Retina (tissue), 1 donor: ENCODE results near the gene ANKRD12.

Source experiments
- DNase-seq: peaks from one replicate; pipeline ENCODE4 v3.0.0-alpha.2; 2016

Gene ANKRD12

GRCh38 chr18:9106800-9107584 lies 29.6 kb upstream of the ANKRD12 start:
- no peak for DNase-seq

DNA sequence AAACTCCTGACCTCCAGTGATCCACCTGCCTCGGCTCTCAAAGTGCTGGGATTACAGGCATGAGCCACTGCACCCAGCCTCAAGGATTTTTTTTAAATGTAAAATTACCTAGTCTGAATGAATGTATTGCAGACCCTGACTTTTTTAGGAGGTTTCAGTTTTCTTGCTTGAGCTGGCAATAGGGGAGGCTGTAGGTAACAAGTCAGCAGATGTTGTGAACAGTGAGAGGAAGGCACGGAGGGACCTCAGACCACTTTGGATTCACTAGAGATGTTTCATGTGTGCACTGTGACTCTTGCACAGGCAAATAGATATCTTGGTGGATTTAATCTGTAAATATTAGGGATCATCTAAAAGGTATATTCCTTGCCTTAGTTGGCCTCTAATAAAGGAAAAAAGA lies 27.7 kb upstream of the ANKRD12 start:
- no peak for DNase-seq

- no peak for DNase-seq
These were observed 27.1 kb upstream of the ANKRD12 start for GRCh38 chr18:9109523-9109922.

DNA sequence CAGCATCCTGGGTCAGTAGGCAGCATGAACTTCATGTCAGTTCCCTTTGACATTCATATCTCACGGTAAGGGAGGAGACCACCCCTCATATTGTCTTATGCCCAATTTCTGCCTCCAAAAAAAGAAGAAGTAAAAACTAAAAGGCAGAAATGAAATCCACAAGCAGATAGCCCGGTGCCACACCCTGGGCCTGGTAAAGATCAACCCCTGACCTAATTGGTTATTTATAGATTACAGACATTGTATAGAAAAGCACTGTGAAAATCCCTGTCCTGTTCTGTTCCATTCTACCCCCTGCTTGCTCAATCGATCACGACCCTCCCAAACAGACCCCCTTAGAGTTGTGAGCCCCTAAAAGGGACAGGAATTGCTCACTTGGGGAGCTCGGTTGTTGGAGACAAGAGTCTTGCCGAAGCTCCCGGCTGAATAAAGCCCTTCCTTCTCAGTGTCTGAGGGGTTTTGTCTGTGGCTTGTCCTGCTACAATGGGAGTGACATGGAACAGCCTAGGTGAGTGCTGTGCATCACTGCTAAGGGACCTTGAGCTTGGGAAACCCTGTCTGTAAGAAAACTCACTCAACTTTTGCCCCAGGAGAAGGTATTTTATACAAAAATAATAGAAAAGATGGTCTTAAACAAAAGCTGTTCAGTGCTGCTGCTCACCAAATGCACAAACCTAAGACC lies 23.0 kb upstream of the ANKRD12 start:
- no peak for DNase-seq

- no peak for DNase-seq
These were observed 20.6 kb upstream of the ANKRD12 start for GRCh38 chr18:9115984-9116383.

GRCh38 chr18:9117980-9118841 lies 18.4 kb upstream of the ANKRD12 start:
- no peak for DNase-seq

DNA sequence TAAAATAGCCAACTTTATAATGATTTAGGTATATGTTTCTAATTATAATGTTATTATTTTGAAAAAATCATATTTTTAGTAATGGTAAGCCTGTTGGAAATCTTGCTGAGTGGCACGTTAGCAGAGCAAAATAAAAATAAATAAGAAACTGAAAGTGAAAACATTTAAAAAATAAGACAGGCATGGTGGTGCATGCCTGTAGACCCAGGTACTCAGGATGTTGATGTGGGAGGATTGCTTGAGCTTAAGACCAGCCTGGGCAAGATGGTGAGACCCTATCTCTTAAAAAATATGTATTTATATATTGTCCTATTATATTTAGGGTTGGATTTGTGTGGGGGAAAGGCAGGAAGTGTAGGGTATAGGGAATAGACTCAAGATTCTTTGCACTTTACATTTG lies 15.8 kb upstream of the ANKRD12 start:
- DNase-seq, result no peak

DNA sequence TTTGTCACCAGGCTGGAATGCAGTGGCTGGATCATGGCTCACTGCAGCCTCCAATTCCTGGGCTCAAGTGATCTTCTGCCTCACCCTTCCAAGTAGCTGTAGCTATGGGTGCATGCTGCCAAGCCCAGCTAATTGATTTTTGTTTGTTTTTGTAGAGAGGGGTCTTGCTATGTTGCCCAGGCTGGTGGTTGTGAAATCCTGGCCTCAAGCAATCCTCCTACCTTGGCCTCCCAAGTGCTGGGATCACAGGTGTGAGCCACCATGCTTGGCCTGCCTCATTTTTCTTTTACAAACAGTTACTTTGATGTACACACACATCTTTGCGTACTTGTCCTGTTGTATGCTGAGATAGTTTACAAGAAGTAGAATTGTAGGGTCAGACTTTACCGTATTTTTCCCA lies 13.1 kb upstream of the ANKRD12 start:
- no peak for DNase-seq

- DNase-seq, result no peak
These were observed 11.8 kb upstream of the ANKRD12 start for GRCh38 chr18:9124824-9125223.

DNA sequence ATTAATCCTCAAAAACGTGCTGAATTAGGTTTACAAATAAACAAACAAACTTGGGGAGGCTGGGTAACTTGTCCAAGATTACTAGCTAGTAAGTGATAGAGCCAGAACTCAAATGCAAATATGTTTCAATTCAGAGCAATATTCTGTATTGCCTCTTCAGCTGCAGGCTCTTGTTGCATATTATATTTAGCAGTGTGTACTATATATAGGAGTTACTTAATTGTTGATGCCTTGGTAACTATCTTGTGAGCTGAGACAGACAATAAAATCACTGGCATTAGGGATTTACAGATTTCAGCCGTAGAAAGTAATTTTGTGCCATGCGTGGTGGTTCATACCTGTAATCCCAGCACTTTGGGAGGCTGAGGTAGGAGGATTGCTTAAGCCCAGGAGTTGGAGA lies 10.2 kb upstream of the ANKRD12 start:
- DNase-seq, result no peak

DNA sequence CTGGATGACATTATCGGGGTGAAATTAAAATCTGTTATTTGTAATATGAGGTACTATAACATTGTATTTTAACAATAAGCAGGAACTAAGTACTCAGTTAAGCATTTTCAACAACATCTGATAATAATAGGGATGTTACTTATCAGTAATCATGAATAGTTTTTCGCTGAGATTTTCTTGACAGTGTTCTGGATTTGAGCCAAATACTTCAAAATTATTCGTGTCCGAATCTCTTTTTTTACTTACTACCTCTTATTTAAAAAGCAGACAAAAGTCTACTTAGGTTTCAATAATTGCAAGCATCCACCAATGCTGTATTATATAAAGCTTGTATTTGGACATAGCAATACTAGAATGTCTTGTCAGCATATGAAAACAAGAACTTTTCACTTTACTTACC lies 6.4 kb upstream of the ANKRD12 start:
- DNase-seq, result no peak

GRCh38 chr18:9130806-9131205 lies 5.8 kb upstream of the ANKRD12 start:
- DNase-seq, result no peak

DNA sequence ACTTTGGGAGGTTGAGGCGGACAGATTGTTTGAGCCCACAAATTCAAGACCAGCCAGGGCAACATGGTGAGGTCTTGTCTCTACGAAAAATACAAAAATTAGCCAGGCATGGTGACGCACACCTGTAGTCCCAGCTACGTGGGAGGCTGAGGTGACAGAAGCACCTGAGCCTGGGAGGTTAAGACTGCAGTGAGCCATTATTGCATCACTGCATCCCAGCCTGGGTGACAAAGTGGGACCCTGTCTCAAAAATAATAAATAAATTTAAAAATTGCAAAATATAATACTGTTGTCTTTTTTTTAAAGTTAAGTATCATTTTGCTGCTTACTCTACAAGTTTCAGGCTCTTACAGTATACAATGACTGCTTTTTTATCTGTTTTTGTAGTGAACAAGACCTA lies 4.0 kb upstream of the ANKRD12 start:
- no peak for DNase-seq

- DNase-seq, result no peak
These were observed 3.4 kb upstream of the ANKRD12 start for GRCh38 chr18:9133225-9133624.

- peak; percentile 24 for DNase-seq
These were observed 1.3 kb upstream of the ANKRD12 start for GRCh38 chr18:9135081-9135911.

- no peak for DNase-seq
These were observed 668 bp upstream of the ANKRD12 start for GRCh38 chr18:9135912-9136314.

DNA sequence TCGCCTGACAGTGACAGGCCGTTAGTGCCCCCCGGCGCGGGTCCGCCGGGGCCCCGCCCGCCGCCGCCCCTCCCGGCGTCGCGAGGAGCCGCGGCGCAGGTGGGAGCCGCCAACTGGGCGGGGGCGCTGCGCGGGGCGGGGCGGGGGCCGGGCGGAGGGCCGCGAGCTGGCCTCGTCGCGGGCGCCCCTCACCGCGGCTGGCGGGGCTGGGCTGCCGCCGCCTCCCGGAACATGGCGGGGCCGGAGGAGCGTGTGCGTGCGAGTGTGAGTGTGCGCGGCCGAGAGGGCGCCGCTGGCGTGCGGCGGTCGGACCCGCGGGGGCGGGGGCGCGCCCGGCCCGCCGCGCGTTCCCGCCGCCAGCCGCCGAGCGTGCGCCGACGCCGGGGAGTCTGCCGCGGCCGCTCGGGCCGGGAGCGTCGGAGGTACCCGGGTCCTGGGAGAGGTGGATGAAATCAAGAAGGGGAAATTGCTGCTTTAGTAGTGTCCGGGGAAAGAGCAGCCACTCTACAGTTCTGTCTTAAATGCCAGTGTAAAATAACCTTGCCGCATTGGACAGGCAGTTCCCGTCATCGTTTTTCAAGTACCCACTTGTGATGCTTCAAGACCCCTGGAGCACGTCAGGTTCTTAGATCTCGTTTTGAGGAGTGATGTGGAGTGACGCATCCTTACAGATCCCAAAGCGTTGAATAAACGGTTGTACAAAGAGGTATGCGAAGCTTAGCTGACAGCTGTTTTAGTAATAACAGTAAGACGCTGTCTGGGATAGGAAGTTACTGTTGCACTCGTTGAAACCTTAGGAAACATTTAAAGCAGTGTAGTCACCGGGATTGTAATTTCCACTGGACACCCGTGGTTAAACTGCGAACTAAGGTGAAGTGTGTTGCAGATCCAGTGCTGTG lies 836 bp downstream of the ANKRD12 start:
- peak; percentile 83 for DNase-seq

DNA sequence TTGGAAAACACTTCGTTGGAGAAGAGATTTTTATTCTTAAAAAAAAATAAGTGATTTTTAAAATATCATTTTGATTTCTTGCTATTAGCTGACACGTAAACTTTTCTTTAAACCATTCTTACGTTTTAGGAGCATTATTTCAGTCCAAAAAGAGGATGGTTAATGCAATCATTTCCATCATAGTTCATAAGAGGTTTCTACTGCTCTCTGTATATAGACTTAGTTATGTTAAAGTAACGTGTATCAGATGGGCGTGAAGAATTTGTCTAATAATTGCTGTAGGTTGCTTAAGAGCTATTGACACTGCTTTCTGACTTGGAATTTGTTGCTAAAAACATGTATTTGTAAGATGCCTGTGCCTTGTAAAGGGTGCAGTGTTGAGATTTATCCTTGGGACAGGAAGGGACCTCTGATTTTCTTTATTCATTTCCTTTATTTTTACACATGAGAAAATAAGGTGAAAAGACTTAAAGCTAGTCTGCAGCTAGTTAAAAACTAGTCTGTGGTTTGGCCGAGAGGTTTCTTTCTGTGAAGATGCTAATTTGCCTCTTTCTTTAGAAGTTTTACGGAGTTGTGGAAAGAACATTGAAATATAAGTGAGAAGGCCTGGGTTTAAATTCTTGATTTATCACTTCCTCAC lies 2.9 kb downstream of the ANKRD12 start:
- no peak for DNase-seq

- no peak for DNase-seq
These were observed 3.8 kb downstream of the ANKRD12 start for GRCh38 chr18:9140381-9140780.

DNA sequence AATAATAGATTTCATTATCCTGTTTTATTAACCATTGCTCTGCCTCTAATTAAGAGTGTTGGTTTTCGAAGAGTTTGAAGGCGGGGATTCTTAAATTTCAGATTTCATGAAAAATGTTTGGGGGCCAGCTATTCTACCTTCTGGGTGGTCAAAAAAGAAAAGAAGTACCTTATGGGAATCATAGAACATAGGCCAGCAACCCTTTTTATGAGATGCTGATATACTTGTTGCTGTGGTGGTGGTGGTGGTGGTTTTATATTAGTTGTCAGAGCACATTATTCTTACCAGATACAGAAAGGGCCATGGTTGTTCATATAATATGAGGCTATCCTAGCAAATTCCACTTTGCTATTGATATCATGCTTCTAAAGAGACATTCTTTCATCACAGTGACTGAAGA lies 4.4 kb downstream of the ANKRD12 start:
- DNase-seq, result no peak

DNA sequence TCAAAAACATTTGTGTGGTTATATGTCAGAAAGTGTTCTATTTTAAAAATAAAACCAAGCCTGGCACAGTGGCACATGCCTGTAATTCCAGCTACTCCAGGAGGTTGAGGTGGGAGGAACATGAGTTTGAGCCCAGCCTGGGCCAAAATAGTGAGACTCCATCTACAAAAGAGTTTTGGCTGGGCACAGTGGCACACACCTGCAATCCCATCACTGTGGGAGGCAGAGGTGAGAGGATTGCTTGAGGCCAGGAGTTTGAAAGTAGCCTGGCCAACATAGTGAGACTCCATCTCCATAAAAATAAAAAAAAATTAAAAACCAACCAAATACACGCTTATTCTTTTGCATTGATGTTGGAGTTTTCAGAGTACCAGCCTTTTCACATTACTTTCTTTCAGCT lies 9.6 kb downstream of the ANKRD12 start:
- DNase-seq, result no peak
